ENCODE results near the gene DHRS7B. TPM values are rescaled to one million over a fixed set of nuclear protein-coding genes. Genes with fewer than 3 reads are reported as not detected.

DHRS7B gene
- total RNA-seq, 4 donors from 2014 or later = 17.0 to 44.2 (median 37.4) TPM

GRCh38 chr17:21214015-21214776, 87.4 kb downstream of the DHRS7B start, which contains the start of gene TMEM11:
TSS of gene TMEM11 (minus strand) at chr17:21214161. CDS start at chr17:21214152, 9 bp downstream.
- TF ChIP-seq EP300 (IDR thresholded peaks at IDR 0.05) (no peak), POLR2AphosphoS5 (IDR thresholded peaks at IDR 0.05) (peak; percentile 93), POLR2A (IDR thresholded peaks at IDR 0.05) (peak; percentile 58 to 72), CTCF (IDR thresholded peaks at IDR 0.05) (peak in 3 of 4 experiments; percentile 33 to 43 (median 36))
- no peaks in the 10 kb centered on the region for H3K9me3 ChIP-seq
- H3K27me3 ChIP-seq = no peaks in the 10 kb centered on the region
- H3K4me3 ChIP-seq = peak within 1 kb of the TSS; percentile 83 to 85
- peak; percentile 98 for ATAC-seq
- H3K4me1 ChIP-seq = peaks cover 0 to 65% (median 21%) of the 10 kb centered on the region in 3 donors
- no CpG with 5 or more reads among the region's 76 CpGs for WGBS, 2 donors (ENCODE audit: low coverage in 1 of 2)
- peaks cover 0 to 21% of the 10 kb centered on the region in 2 donors for H3K36me3 ChIP-seq
- peak within 1 kb of the TSS; percentile 52 to 95 (median 93) for H3K27ac ChIP-seq

- TF ChIP-seq CTCF (IDR thresholded peaks at IDR 0.05) (no peak), EP300 (IDR thresholded peaks at IDR 0.05) (no peak), POLR2A (IDR thresholded peaks at IDR 0.05) (no peak), POLR2AphosphoS5 (IDR thresholded peaks at IDR 0.05) (no peak)
- H3K27me3 ChIP-seq = no peaks in the 10 kb centered on the region
- no peaks in the 10 kb centered on the region for H3K9me3 ChIP-seq
- 26% methylated on average over 7 of the region's 23 CpGs for WGBS, 2 donors (ENCODE audit: low coverage in 1 of 2)
- H3K4me3 ChIP-seq = peak overlapping the region; percentile 83 to 85
- ATAC-seq = peak; percentile 11
- H3K27ac ChIP-seq = peak overlapping the region; percentile 37 to 95 (median 93)
- H3K4me1 ChIP-seq = peaks cover 0 to 57% (median 21%) of the 10 kb centered on the region in 3 donors
- peaks cover 0 to 14% of the 10 kb centered on the region in 2 donors for H3K36me3 ChIP-seq
Observed at GRCh38 chr17:21214777-21215541, 88.2 kb downstream of the DHRS7B start.

- Histone ChIP-seq H3K27ac (peak overlapping the region in 1 of 4 donors; percentile 95), H3K4me1 (peaks cover 0 to 48% (median 18%) of the 10 kb centered on the region in 3 donors), H3K36me3 (peaks cover 0 to 9% of the 10 kb centered on the region in 2 donors), H3K27me3 (no peaks in the 10 kb centered on the region), H3K9me3 (no peaks in the 10 kb centered on the region), H3K4me3 (no peak overlapping the region)
- TF ChIP-seq POLR2A (IDR thresholded peaks at IDR 0.05) = no peak
- TF ChIP-seq CTCF (IDR thresholded peaks at IDR 0.05) = no peak
- TF ChIP-seq POLR2AphosphoS5 (IDR thresholded peaks at IDR 0.05) = no peak
- no peak for TF ChIP-seq EP300 (IDR thresholded peaks at IDR 0.05)
- ATAC-seq = no peak
- 77 to 88% methylated on average over 6 of the region's 6 CpGs for WGBS, 2 donors (ENCODE audit: low coverage in 1 of 2)
Observed at GRCh38 chr17:21215935-21216334, 89.2 kb downstream of the DHRS7B start.

- no peak for ATAC-seq
- H3K27ac ChIP-seq = no peak overlapping the region
- peaks cover 0 to 33% (median 8%) of the 10 kb centered on the region in 3 donors for H3K4me1 ChIP-seq
- H3K27me3 ChIP-seq = no peaks in the 10 kb centered on the region
- WGBS, 2 donors (ENCODE audit: low coverage in 1 of 2) = 83 to 100% methylated on average over 1 of the region's 1 CpG
- peaks cover 0 to 4% (median 0%) of the 10 kb centered on the region in 3 donors for H3K9me3 ChIP-seq
- no peak overlapping the region for H3K4me3 ChIP-seq
- H3K36me3 ChIP-seq = peaks cover 0 to 22% of the 10 kb centered on the region in 2 donors
- TF ChIP-seq EP300 (IDR thresholded peaks at IDR 0.05) (no peak), POLR2AphosphoS5 (IDR thresholded peaks at IDR 0.05) (no peak), POLR2A (IDR thresholded peaks at IDR 0.05) (no peak), CTCF (IDR thresholded peaks at IDR 0.05) (no peak)
Observed at GRCh38 chr17:21217346-21217745, 90.6 kb downstream of the DHRS7B start.
